Neuronal stem cell (in vitro differentiated cells): ENCODE results near the gene IKZF5.

ENCODE experiments used
- DNase-seq: peaks from one replicate; pipeline ENCODE4 v3.0.0-alpha.2; 2013; ENCODE audit warnings: low spot score
- H2AFZ ChIP-seq: one replicate; pipeline ENCODE4 v1.6.1; 2013; ENCODE audit warnings: mild to moderate bottlenecking, low read length, inconsistent platforms
- H2AK5ac ChIP-seq: 2 replicates; pipeline ENCODE4 v1.6.1; 2013; ENCODE audit warnings: low read depth, mild to moderate bottlenecking, inconsistent platforms, low read length, moderate library complexity, mixed read lengths
- H2BK120ac ChIP-seq: 2 replicates; pipeline ENCODE4 v1.6.1; 2013; ENCODE audit warnings: low read depth, mild to moderate bottlenecking, inconsistent platforms, low read length, moderate library complexity, mixed read lengths
- H2BK12ac ChIP-seq: one replicate; pipeline ENCODE4 v1.6.1; 2013; ENCODE audit warnings: low read length, inconsistent platforms
- H2BK15ac ChIP-seq: 2 replicates; pipeline ENCODE4 v1.6.1; 2013; ENCODE audit warnings: mild to moderate bottlenecking, low read length, inconsistent platforms, mixed read lengths
- H2BK5ac ChIP-seq: one replicate; pipeline ENCODE4 v1.6.1; 2013; ENCODE audit warnings: inconsistent platforms, mild to moderate bottlenecking, low read length, moderate library complexity
- H3K14ac ChIP-seq: one replicate; pipeline ENCODE4 v1.6.1; 2013; ENCODE audit warnings: low read length, inconsistent platforms
- H3K18ac ChIP-seq: 2 replicates; pipeline ENCODE4 v1.6.1; 2013; ENCODE audit warnings: low read length, inconsistent platforms
- H3K23ac ChIP-seq: 2 replicates; pipeline ENCODE4 v1.6.1; 2013; ENCODE audit warnings: low read depth, mild to moderate bottlenecking, mixed read lengths, low read length, inconsistent platforms; ENCODE audit not compliant: poor library complexity
- H3K27ac ChIP-seq: replicated peaks from 3 replicates; pipeline ENCODE4 v1.5.1; 2013; ENCODE audit warnings: low read length, inconsistent platforms
- H3K27me3 ChIP-seq, 3 experiments: 2 replicates each; pipeline ENCODE4 v1.6.1; 2013; ENCODE audit warnings: low read length in 3 of 3, mild to moderate bottlenecking in 2 of 3, inconsistent platforms in 1 of 3, low read depth in 1 of 3, mixed read lengths in 1 of 3, moderate library complexity in 1 of 3; ENCODE audit not compliant: control insufficient read depth in 3 of 3, insufficient read depth in 3 of 3
- H3K36me3 ChIP-seq, 2 donors: replicated peaks in 1 of 2; 2 replicates each; pipeline ENCODE4 v1.6.1; 2013; ENCODE audit warnings: low read length in 2 of 2; ENCODE audit not compliant: control insufficient read depth in 2 of 2, insufficient read depth in 2 of 2
- H3K4ac ChIP-seq: 2 replicates; pipeline ENCODE4 v1.6.1; 2013; ENCODE audit warnings: inconsistent platforms, mild to moderate bottlenecking, low read length, moderate library complexity
- H3K4me1 ChIP-seq, 2 donors: 1 replicate in 1 of 2; 2 replicates in 1 of 2; pipeline ENCODE4 v1.6.1; 2013; ENCODE audit warnings: low read length in 2 of 2, low read depth in 1 of 2; ENCODE audit not compliant: control insufficient read depth in 2 of 2, insufficient read depth in 1 of 2
- H3K4me2 ChIP-seq: one replicate; pipeline ENCODE4 v1.6.1; 2013; ENCODE audit warnings: mild to moderate bottlenecking, low read length, inconsistent platforms; ENCODE audit not compliant: insufficient read depth, poor library complexity, severe bottlenecking
- H3K4me3 ChIP-seq, 2 donors: 2 replicates each; pipeline ENCODE4 v1.5.1; 2013; ENCODE audit warnings: low read length in 2 of 2, mild to moderate bottlenecking in 2 of 2, inconsistent platforms in 1 of 2, moderate library complexity in 1 of 2
- H3K79me1 ChIP-seq: one replicate; pipeline ENCODE4 v1.6.1; 2013; ENCODE audit warnings: low read depth, mild to moderate bottlenecking, inconsistent platforms, low read length, moderate library complexity
- H3K9ac ChIP-seq: one replicate; pipeline ENCODE4 v1.6.1; 2013; ENCODE audit warnings: mild to moderate bottlenecking, low read depth, low read length, inconsistent platforms; ENCODE audit not compliant: poor library complexity
- H3K9me3 ChIP-seq, 2 donors: replicated peaks in 1 of 2; 2 replicates each; pipeline versions ENCODE3 to v1.6.1; 2013; ENCODE audit warnings: low read length in 2 of 2, mild to moderate bottlenecking in 2 of 2, inconsistent platforms in 1 of 2, low read depth in 1 of 2, mixed read lengths in 1 of 2, moderate library complexity in 1 of 2; ENCODE audit not compliant: control insufficient read depth in 2 of 2, insufficient read depth in 1 of 2
- H4K8ac ChIP-seq: one replicate; pipeline ENCODE4 v1.6.1; 2013; ENCODE audit warnings: low read depth, mild to moderate bottlenecking, inconsistent platforms, low read length, moderate library complexity
- H4K91ac ChIP-seq: one replicate; pipeline ENCODE4 v1.6.1; 2013; ENCODE audit warnings: low read length, low read depth, mild to moderate bottlenecking, inconsistent platforms; ENCODE audit not compliant: poor library complexity
- WGBS, 2 donors: extraction: QIAGEN DNeasy Blood & Tissue Kit; methylation state at CpG; one replicate each; pipeline ENCODE4 v1.1.7; 2013; ENCODE audit warnings: missing lambda C conversion rate in 2 of 2, mixed read lengths in 1 of 2; ENCODE audit not compliant: insufficient read length in 2 of 2, insufficient replicate concordance in 1 of 2; ENCODE audit errors: extremely low coverage in 2 of 2; 5-methylcytosine and 5-hydroxymethylcytosine counted together

Gene IKZF5

DNA sequence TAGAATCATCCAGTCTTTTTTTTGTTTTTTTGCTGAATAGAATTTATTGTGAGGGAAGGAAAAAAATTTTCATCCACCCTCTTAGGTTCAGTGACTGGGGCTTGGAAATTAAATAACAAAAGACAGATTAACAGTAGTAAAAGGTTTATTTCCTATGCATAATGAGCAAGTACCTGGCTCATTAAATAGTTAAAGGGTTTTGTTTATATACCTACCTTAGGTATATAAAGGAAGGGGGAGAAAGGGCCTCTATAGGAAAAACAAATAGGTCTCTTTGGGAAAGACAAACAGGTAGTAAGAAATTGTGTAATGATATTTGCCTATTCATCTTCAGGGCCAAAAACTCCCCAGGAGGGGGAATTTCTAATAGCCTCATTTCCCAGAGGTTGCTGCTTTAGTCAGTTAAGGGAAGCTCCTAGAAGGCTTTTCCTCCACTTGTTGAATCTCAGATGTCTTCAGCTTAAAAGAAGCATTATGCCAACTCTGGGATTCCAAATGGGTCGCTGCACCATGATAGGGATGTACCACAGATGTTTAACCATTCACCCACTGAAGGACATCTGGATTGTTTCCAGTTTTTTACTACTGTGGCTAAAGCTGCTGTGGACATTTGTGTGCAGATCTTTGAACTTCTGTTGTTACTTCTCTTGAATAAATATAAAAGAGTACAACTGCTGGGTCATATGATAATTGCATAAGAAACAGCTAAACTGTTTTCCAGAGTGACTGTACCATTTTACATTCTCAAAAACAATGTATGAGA is 11.5 kb upstream of the IKZF5 start:
- Histone ChIP-seq H3K9me3 (no peaks in the 10 kb centered on the region), H3K4me3 (no peak overlapping the region), H3K36me3 (no peaks in the 10 kb centered on the region), H4K8ac (no peak overlapping the region), H2AFZ (no peak overlapping the region), H3K27ac (no peak overlapping the region), H3K9ac (no peak overlapping the region), H4K91ac (no peak overlapping the region), H3K79me1 (no peaks in the 10 kb centered on the region), H2BK5ac (no peak overlapping the region), H2BK15ac (no peak overlapping the region), H3K4me1 (peaks cover 0 to 5% of the 10 kb centered on the region in 2 donors), H3K23ac (no peak overlapping the region), H2AK5ac (no peak overlapping the region), H2BK12ac (no peak overlapping the region), H3K27me3 (no peaks in the 10 kb centered on the region), H3K4me2 (no peak overlapping the region), H2BK120ac (no peak overlapping the region), H3K4ac (no peak overlapping the region), H3K14ac (no peak overlapping the region), H3K18ac (no peak overlapping the region)
- DNase-seq = no peak
- no CpG with 5 or more reads among the region's 1 CpG for WGBS, 2 donors

DNA sequence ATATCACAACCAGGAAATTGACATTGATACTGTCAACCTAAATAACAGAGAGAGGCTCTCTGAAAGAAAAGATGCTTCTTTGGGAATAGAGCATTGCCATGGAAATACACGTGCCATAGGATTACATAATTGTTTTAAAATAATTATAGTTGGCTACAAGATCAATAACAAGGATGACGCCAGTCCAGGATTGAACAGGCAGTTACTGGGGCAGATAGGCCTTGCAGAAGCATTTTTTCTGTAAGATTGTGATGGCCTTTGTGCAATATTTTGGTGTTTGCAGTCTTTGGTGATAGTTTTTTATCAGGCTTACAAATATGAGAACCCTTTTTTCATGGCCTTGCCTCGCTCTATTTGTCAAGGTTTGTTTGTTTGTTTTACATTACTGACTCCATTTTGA is 10.7 kb upstream of the IKZF5 start:
- Histone ChIP-seq H3K9me3 (no peaks in the 10 kb centered on the region), H3K27ac (no peak overlapping the region), H2BK12ac (no peak overlapping the region), H3K4me3 (no peak overlapping the region), H3K18ac (no peak overlapping the region), H3K36me3 (no peaks in the 10 kb centered on the region), H2AK5ac (no peak overlapping the region), H2AFZ (no peak overlapping the region), H3K79me1 (no peaks in the 10 kb centered on the region), H4K91ac (no peak overlapping the region), H3K23ac (no peak overlapping the region), H4K8ac (no peak overlapping the region), H3K9ac (no peak overlapping the region), H2BK5ac (no peak overlapping the region), H3K4me2 (no peak overlapping the region), H3K4ac (no peak overlapping the region), H2BK15ac (no peak overlapping the region), H3K4me1 (peaks cover 0 to 5% of the 10 kb centered on the region in 2 donors), H3K27me3 (no peaks in the 10 kb centered on the region), H2BK120ac (no peak overlapping the region), H3K14ac (no peak overlapping the region)
- no peak for DNase-seq
- WGBS, 2 donors = no CpG with 5 or more reads among the region's 3 CpGs

DNA sequence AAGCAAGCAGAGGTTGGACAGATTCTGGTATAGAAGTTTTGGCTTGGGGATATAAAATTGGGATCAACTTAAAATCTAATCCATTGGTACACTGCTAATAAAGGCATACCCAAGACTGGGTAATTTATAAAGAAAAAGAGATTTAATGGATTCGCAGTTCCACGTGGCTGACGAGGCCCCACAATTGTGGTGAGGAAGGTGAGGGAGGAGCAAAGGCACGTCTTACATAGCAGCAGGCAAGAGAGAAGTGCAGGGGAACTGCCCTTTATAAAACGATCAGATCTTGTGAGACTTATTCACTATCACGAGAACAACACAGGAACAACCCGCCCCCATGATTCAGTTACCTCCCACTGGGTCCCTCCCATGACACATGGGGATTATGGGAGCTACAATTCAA is 9.9 kb upstream of the IKZF5 start:
- Histone ChIP-seq H2BK15ac (no peak overlapping the region), H3K36me3 (no peaks in the 10 kb centered on the region), H2BK120ac (no peak overlapping the region), H2BK12ac (no peak overlapping the region), H3K9me3 (no peaks in the 10 kb centered on the region), H3K4ac (no peak overlapping the region), H3K4me1 (peaks cover 0 to under 1% of the 10 kb centered on the region in 2 donors), H3K27me3 (no peaks in the 10 kb centered on the region), H4K91ac (no peak overlapping the region), H3K14ac (no peak overlapping the region), H3K27ac (no peak overlapping the region), H3K18ac (no peak overlapping the region), H2AK5ac (no peak overlapping the region), H3K79me1 (no peaks in the 10 kb centered on the region), H3K23ac (no peak overlapping the region), H2BK5ac (no peak overlapping the region), H3K4me2 (no peak overlapping the region), H2AFZ (no peak overlapping the region), H3K4me3 (no peak overlapping the region), H3K9ac (no peak overlapping the region), H4K8ac (no peak overlapping the region)
- DNase-seq = no peak
- whole genome bisulfite sequencing, 2 donors = no CpG with 5 or more reads among the region's 7 CpGs

DNA sequence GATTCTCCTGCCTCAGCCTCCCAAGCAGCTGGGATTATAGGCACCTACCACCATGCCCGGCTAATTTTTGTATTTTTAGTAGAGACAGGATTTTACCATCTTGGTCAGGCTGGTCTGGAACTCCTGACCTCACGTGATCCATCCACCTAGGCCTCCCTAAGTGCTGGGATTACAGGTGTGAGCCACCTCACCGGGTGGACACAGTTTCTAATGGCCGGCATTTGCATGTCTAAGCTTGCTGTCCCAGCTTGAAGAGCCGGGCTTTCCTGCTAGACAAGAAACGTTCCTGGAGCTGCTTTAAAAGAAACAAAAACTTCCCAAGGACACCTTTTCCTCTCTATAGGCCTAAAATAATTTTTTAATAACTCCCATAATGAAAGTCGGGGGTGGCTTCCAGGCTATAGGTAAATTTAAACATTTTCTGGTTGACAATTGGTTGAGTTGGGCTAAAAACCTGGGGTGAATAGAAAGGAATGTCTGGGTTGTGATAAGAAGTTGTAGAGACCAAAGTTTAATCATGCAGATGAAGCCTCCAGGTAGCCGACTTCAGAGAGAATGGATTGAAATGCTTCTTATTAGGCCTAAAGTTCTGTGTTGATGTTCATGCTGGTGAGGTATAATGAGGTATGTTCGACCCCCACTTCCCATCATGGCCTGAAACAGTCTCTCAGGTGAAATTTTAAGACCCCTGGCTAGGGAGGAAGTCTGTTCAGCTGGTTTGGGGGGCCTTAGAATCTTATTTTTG is 9.0 kb upstream of the IKZF5 start:
- Histone ChIP-seq H3K23ac (no peak overlapping the region), H2AFZ (no peak overlapping the region), H3K27me3 (no peaks in the 10 kb centered on the region), H3K79me1 (no peaks in the 10 kb centered on the region), H2BK120ac (no peak overlapping the region), H3K36me3 (no peaks in the 10 kb centered on the region), H3K4me1 (no peaks in the 10 kb centered on the region), H3K4me2 (no peak overlapping the region), H2AK5ac (no peak overlapping the region), H2BK12ac (no peak overlapping the region), H3K14ac (no peak overlapping the region), H2BK15ac (no peak overlapping the region), H2BK5ac (no peak overlapping the region), H3K9ac (no peak overlapping the region), H3K27ac (no peak overlapping the region), H4K91ac (no peak overlapping the region), H4K8ac (no peak overlapping the region), H3K9me3 (no peaks in the 10 kb centered on the region), H3K4ac (no peak overlapping the region), H3K18ac (no peak overlapping the region), H3K4me3 (no peak overlapping the region)
- WGBS, 2 donors = no CpG with 5 or more reads among the region's 9 CpGs
- DNase-seq = no peak
